GM19193 (cell line): ENCODE results near the gene TEK.

ENCODE experiments used
- POLR2A ChIP-seq: IDR thresholded peaks from 4 replicates; pipeline ENCODE4 v1.6.1; 2011; ENCODE audit not compliant: insufficient read depth, insufficient read length; ENCODE audit errors: extremely low read depth

TEK gene

GRCh38 chr9:27227192-27227591 is 118.2 kb downstream of the TEK start:
- no peak for TF ChIP-seq POLR2A

- TF ChIP-seq POLR2A, result no peak
Observed at GRCh38 chr9:27247756-27248155, 138.7 kb downstream of the TEK start.

GRCh38 chr9:27248702-27249101 is 139.7 kb downstream of the TEK start:
- TF ChIP-seq POLR2A, result no peak

- TF ChIP-seq POLR2A, result no peak
Observed at GRCh38 chr9:27258662-27259061, 149.6 kb downstream of the TEK start.

- no peak for TF ChIP-seq POLR2A
Observed at GRCh38 chr9:27260789-27261516, 151.9 kb downstream of the TEK start.

GRCh38 chr9:27261517-27262211 is 152.6 kb downstream of the TEK start:
- TF ChIP-seq POLR2A, result no peak

GRCh38 chr9:27272103-27272502 is 163.1 kb downstream of the TEK start:
- TF ChIP-seq POLR2A, result no peak

GRCh38 chr9:27273186-27273585 is 164.2 kb downstream of the TEK start:
- no peak for TF ChIP-seq POLR2A

GRCh38 chr9:27276193-27277030 is 167.4 kb downstream of the TEK start:
- TF ChIP-seq POLR2A, result no peak

- no peak for TF ChIP-seq POLR2A
Observed at GRCh38 chr9:27278374-27278773, 169.3 kb downstream of the TEK start.

- TF ChIP-seq POLR2A, result no peak
Observed at GRCh38 chr9:27279611-27280010, 170.6 kb downstream of the TEK start.
